HepG2 (cell line): Measurements from ENCODE around the gene PLEKHA6. TPM values are rescaled to one million over a fixed set of nuclear protein-coding genes. Genes with fewer than 3 reads are reported as not detected.

Experiments
- ATAC-seq: fragments of 200-7000 bp; cut with Tn5 transposase; 3 replicates; pipeline ENCODE4 v1.9.1; 2020; ENCODE audit warnings: mild to moderate bottlenecking, moderate library complexity
- BruUV-seq: library from RNA; stranded (reverse); fragments of 400-500 nt; replicated peaks from 2 replicates; lab custom pipeline; 2021; lab: Mats Ljungman, UMichigan
- CTCF ChIA-PET: fragments of 300-600 bp; formaldehyde crosslinking; extraction: SDS; loops from one replicate; lab custom pipeline; 2021; ENCODE audit warnings: low total read pairs, inconsistent platforms, low intra/inter-chr PET ratio; lab: Yijun Ruan, JAX
- POLR2A ChIA-PET: fragments of 350-600 bp; sonication (Branson Sonifier 250); formaldehyde crosslinking; loops from one replicate; lab custom pipeline; 2020; ENCODE audit warnings: antibody characterized with exemption, inconsistent platforms; lab: Yijun Ruan, JAX
- DNase-seq: peaks from one replicate; pipeline ENCODE4 v3.0.0-alpha.2; 2015; ENCODE audit warnings: low spot score
- FAIRE-seq: peaks from 3 replicates; lab custom pipeline; 2011; peaks lifted over from hg19 to GRCh38; lab: Jason Lieb, UNC
- H2AFZ ChIP-seq: one replicate; pipeline ENCODE4 v1.6.1; 2011; ENCODE audit warnings: low read length, inconsistent platforms
- H3K27ac ChIP-seq: fragments of 300-600 bp; 3 replicates; pipeline ENCODE4 v1.8.0; 2011; ENCODE audit warnings: mixed run types, mild to moderate bottlenecking, mixed read lengths, low read length, inconsistent platforms; ENCODE audit not compliant: insufficient read depth; ENCODE audit errors: extremely low read length
- H3K27me3 ChIP-seq, 2 experiments: fragments of 200-600 bp in 1 of 2; 2 replicates in 1 of 2; 3 replicates in 1 of 2; pipeline versions ENCODE4 v1.6.0 to v1.8.0; 2011; ENCODE audit warnings: low read length in 2 of 2, mild to moderate bottlenecking in 2 of 2, moderate library complexity in 2 of 2, inconsistent platforms in 1 of 2; ENCODE audit not compliant: insufficient read depth in 2 of 2, control insufficient read depth in 1 of 2
- H3K36me3 ChIP-seq, 2 experiments: fragments of 200-600 bp in 1 of 2; replicated peaks in 1 of 2; 2 replicates in 1 of 2; 3 replicates in 1 of 2; pipeline versions ENCODE4 v1.5.1 to v1.8.0; 2011; ENCODE audit warnings: low read length in 2 of 2, inconsistent platforms in 1 of 2; ENCODE audit not compliant: insufficient read depth in 2 of 2, control insufficient read depth in 1 of 2
- H3K4me1 ChIP-seq: 2 replicates; pipeline ENCODE4 v1.5.1; 2012; ENCODE audit warnings: low read length, inconsistent platforms; ENCODE audit not compliant: insufficient read depth
- H3K4me2 ChIP-seq: 2 replicates; pipeline ENCODE4 v1.6.0; 2011; ENCODE audit warnings: low read depth, low read length, inconsistent platforms
- H3K4me3 ChIP-seq, 3 experiments: fragments of 200-600 bp in 1 of 3; sonication (generic), shearing (Covaris generic) in 1 of 3; replicated peaks in 1 of 3; 2 replicates each; pipeline ENCODE4 v1.5.1; 2011 to 2016; ENCODE audit warnings: low read length in 3 of 3, inconsistent platforms in 2 of 3, low read depth in 2 of 3, mild to moderate bottlenecking in 2 of 3, control low read depth in 1 of 3, mixed read lengths in 1 of 3; ENCODE audit not compliant: insufficient read depth in 1 of 3
- H3K79me2 ChIP-seq: one replicate; pipeline ENCODE4 v1.6.1; 2011; ENCODE audit warnings: low read length, inconsistent platforms; ENCODE audit not compliant: insufficient read depth
- H3K9ac ChIP-seq: 2 replicates; pipeline ENCODE4 v1.6.0; 2011; ENCODE audit warnings: mild to moderate bottlenecking, low read depth, low read length, inconsistent platforms; ENCODE audit not compliant: insufficient read depth
- H3K9me3 ChIP-seq: 2 replicates; pipeline ENCODE4 v1.5.1; 2012; ENCODE audit warnings: mild to moderate bottlenecking, low read length
- H4K20me1 ChIP-seq: 2 replicates; pipeline ENCODE4 v1.6.0; 2011; ENCODE audit warnings: inconsistent platforms, mild to moderate bottlenecking, low read length, moderate library complexity; ENCODE audit not compliant: insufficient read depth
- ASH2L ChIP-seq: fragments of 300-600, 200-600 bp; sonication (generic); IDR thresholded peaks from 2 replicates; pipeline ENCODE4 v1.7.0; 2017; ENCODE audit warnings: low read depth, mild to moderate bottlenecking, moderate library complexity, mixed read lengths, low read length; ENCODE audit not compliant: insufficient read length
- ATF7 ChIP-seq, 2 experiments: fragments of 450-650 bp in 1 of 2; sonication (generic) in 1 of 2; formaldehyde crosslinking in 1 of 2; IDR thresholded peaks; 2 replicates each; pipeline versions ENCODE4 v1.4.0 to v1.6.1; 2016 to 2020; ENCODE audit warnings: antibody characterized with exemption in 1 of 2, mild to moderate bottlenecking in 1 of 2, missing genetic modification reagents in 1 of 2
- NR3C1 ChIP-seq: sonication (generic); formaldehyde crosslinking; IDR thresholded peaks from 2 replicates; pipeline ENCODE4 v1.4.0; 2020; ENCODE audit warnings: missing genetic modification reagents
- SMARCC2 ChIP-seq: fragments of 450-650 bp; IDR thresholded peaks from 2 replicates; pipeline ENCODE4 v1.6.1; 2017; ENCODE audit warnings: antibody characterized with exemption, mild to moderate bottlenecking
- ZNF510 ChIP-seq: sonication (generic); formaldehyde crosslinking; IDR thresholded peaks from 2 replicates; pipeline ENCODE4 v1.4.0; 2020; ENCODE audit warnings: low read depth, mild to moderate bottlenecking, missing genetic modification reagents
- ZNF703 ChIP-seq: sonication (generic); formaldehyde crosslinking; IDR thresholded peaks from 2 replicates; pipeline ENCODE4 v1.5.1; 2020; ENCODE audit warnings: missing genetic modification reagents, mild to moderate bottlenecking, moderate library complexity, borderline replicate concordance
- ZNF883 ChIP-seq: sonication (generic); formaldehyde crosslinking; IDR thresholded peaks from 2 replicates; pipeline ENCODE4 v1.5.1; 2020; ENCODE audit warnings: mild to moderate bottlenecking, missing genetic modification reagents; ENCODE audit errors: not compliant biosample characterization
- WGBS: methylation state at CpG from one replicate; pipeline ENCODE4 v1.1.6; 2017; ENCODE audit warnings: low lambda C conversion rate; 5-methylcytosine and 5-hydroxymethylcytosine counted together
- in situ Hi-C: cut with HindIII; loops from 2 replicates; pipeline ENCODE4 v1.10.0; 2017; ENCODE audit warnings: low pct_unique_long_range_greater_than_20kb; ENCODE audit not compliant: extremely low pct_ligation_motif_present
- intact Hi-C: fragments of 100-400 bp; cut with micrococcal nuclease; formaldehyde crosslinking; loops from one replicate; pipeline ENCODE4 v1.10.0; 2022; ENCODE audit not compliant: unreplicated experiment
- polyA plus RNA-seq, 8 experiments: library from polyadenylated mRNA; depleted of rRNA in 3 of 8; stranded (reverse) in 7 of 8; unstranded in 1 of 8; fragments of >200 nt; fragmentation: Illumina TruSeq in 4 of 8; extraction: Trizol in 4 of 8; gene quantifications; 2 replicates each; pipeline versions ENCODE4 v1.2.1 to v1.2.3, GENCODE V29; 2011 to 2016; ENCODE audit warnings: low read depth in 4 of 8, missing spikeins in 1 of 8, mixed read lengths in 1 of 8; ENCODE audit not compliant: insufficient read depth in 1 of 8
- total RNA-seq, 5 experiments: library from RNA; depleted of rRNA; stranded (reverse); fragments of >200 nt; fragmentation: Illumina TruSeq; extraction: Trizol; gene quantifications; 2 replicates each; pipeline ENCODE4 v1.2.3, GENCODE V29; 2016; ENCODE audit warnings: low read depth in 1 of 5
- TF ChIP-seq, protein P1 (sequence below): sonication (generic); formaldehyde crosslinking; IDR thresholded peaks from 2 replicates; pipeline ENCODE4 v1.4.0; 2020; ENCODE audit warnings: missing genetic modification reagents
- TF ChIP-seq, protein P2 (sequence below): sonication (generic); formaldehyde crosslinking; IDR thresholded peaks from one replicate; pipeline ENCODE4 v1.5.1; 2020; ENCODE audit warnings: mild to moderate bottlenecking, missing genetic modification reagents; ENCODE audit errors: not compliant biosample characterization
- TF ChIP-seq, protein P3 (sequence below): IDR thresholded peaks from 2 replicates; pipeline ENCODE4 v1.6.1; 2012; ENCODE audit warnings: low read length, improper control_type of control experiment

The PLEKHA6 gene
- total and polyA plus RNA-seq, 2 of the 13 experiments (the other 11 are each of a cell fraction or from before 2014, with no cell fraction given), result 5.3 to 11.4 TPM

DNA sequence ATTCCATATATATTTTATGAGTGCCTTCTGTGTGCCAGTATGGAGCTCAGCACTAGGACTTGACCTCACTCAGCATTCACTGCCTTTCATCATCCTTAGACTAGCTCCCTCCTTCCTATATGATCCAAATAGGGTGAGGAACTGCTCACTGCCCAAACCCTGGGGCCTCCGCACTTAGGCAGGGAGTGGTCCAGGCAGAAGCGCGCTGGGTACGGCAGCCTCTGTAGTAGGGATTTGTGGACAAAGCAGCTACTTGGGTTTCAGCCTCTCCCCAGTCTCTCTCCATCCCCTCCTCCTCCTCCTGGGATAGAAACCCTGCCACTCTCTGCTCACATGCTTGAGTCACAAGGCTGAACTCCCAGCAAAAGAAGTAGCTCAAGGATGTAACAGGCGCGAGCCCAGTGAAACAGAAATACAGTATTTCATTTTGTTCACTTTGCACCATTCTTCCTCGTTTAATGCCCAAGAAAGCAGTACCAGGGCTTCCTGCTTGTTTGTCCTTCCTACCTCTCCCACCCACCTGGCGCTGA lies 32.9 kb downstream of the PLEKHA6 start:
- in situ Hi-C loops (no loop called here), intact Hi-C loops (no loop called here)
- DNase-seq (no peak), ATAC-seq (no peak), FAIRE-seq (no peak)
- no peaks in the 10 kb centered on the region for H3K4me1 ChIP-seq
- ChIA-PET POLR2A (interaction anchor here (0.9 kb wide), 1 partner anchor 73 kb away, joined by 5 read pairs; no protein-coding TSS in a partner anchor), CTCF (no interaction called here)
- H3K27me3 ChIP-seq, result no peaks in the 10 kb centered on the region
- H3K9ac ChIP-seq, result no peak overlapping the region
- H3K9me3 ChIP-seq, result no peaks in the 10 kb centered on the region
- H3K27ac ChIP-seq, result no peak overlapping the region
- H3K4me2 ChIP-seq, result no peak overlapping the region
- peaks cover 0 to 2% of the 10 kb centered on the region in 2 experiments; a peak in 1 of 5 replicates for H3K36me3 ChIP-seq
- no peaks in the 10 kb centered on the region for H4K20me1 ChIP-seq
- 97% methylated on average over 4 of the region's 8 CpGs for WGBS
- no peak overlapping the region for H3K4me3 ChIP-seq
- no peak overlapping the region for H2AFZ ChIP-seq
- BruUV-seq, result no TSS peak
- H3K79me2 ChIP-seq, result peaks cover 2% of the 10 kb centered on the region
- TF ChIP-seq NR3C1 (CRISPR knock-in tag) (no peak), ZNF703 (no peak), SMARCC2 (no peak), ASH2L (no peak), ZNF510 (CRISPR knock-in tag) (no peak), ATF7 (IDR thresholded peaks at IDR 0.05) (no peak), ATF7 (CRISPR knock-in tag; IDR thresholded peaks at IDR 0.05) (no peak), ZNF883 (no peak)
- TF ChIP-seq, protein P1, sequence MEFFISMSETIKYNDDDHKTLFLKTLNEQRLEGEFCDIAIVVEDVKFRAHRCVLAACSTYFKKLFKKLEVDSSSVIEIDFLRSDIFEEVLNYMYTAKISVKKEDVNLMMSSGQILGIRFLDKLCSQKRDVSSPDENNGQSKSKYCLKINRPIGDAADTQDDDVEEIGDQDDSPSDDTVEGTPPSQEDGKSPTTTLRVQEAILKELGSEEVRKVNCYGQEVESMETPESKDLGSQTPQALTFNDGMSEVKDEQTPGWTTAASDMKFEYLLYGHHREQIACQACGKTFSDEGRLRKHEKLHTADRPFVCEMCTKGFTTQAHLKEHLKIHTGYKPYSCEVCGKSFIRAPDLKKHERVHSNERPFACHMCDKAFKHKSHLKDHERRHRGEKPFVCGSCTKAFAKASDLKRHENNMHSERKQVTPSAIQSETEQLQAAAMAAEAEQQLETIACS (CRISPR knock-in tag), result no peak
- TF ChIP-seq, protein P2, sequence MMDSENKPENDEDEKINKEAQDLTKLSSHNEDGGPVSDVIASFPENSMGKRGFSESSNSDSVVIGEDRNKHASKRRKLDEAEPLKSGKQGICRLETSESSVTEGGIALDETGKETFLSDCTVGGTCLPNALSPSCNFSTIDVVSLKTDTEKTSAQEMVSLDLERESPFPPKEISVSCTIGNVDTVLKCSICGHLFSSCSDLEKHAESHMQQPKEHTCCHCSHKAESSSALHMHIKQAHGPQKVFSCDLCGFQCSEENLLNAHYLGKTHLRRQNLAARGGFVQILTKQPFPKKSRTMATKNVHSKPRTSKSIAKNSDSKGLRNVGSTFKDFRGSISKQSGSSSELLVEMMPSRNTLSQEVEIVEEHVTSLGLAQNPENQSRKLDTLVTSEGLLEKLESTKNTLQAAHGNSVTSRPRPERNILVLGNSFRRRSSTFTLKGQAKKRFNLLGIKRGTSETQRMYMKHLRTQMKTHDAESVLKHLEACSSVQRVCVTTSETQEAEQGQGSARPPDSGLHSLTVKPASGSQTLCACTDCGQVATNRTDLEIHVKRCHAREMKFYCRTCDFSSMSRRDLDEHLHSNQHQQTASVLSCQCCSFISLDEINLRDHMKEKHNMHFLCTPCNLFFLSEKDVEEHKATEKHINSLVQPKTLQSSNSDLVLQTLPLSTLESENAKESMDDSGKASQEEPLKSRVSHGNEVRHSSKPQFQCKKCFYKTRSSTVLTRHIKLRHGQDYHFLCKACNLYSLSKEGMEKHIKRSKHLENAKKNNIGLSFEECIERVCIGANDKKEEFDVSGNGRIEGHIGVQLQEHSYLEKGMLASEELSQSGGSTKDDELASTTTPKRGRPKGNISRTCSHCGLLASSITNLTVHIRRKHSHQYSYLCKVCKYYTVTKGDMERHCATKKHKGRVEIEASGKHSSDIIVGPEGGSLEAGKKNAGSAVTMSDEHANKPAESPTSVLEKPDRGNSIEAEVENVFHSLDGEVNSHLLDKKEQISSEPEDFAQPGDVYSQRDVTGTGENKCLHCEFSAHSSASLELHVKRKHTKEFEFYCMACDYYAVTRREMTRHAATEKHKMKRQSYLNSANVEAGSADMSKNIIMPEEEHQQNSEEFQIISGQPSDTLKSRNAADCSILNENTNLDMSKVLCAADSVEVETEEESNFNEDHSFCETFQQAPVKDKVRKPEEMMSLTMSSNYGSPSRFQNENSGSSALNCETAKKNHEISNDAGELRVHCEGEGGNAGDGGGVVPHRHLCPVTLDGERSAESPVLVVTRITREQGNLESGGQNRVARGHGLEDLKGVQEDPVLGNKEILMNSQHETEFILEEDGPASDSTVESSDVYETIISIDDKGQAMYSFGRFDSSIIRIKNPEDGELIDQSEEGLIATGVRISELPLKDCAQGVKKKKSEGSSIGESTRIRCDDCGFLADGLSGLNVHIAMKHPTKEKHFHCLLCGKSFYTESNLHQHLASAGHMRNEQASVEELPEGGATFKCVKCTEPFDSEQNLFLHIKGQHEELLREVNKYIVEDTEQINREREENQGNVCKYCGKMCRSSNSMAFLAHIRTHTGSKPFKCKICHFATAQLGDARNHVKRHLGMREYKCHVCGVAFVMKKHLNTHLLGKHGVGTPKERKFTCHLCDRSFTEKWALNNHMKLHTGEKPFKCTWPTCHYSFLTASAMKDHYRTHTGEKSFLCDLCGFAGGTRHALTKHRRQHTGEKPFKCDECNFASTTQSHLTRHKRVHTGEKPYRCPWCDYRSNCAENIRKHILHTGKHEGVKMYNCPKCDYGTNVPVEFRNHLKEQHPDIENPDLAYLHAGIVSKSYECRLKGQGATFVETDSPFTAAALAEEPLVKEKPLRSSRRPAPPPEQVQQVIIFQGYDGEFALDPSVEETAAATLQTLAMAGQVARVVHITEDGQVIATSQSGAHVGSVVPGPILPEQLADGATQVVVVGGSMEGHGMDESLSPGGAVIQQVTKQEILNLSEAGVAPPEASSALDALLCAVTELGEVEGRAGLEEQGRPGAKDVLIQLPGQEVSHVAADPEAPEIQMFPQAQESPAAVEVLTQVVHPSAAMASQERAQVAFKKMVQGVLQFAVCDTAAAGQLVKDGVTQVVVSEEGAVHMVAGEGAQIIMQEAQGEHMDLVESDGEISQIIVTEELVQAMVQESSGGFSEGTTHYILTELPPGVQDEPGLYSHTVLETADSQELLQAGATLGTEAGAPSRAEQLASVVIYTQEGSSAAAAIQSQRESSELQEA, result no peak
- TF ChIP-seq, protein P3, sequence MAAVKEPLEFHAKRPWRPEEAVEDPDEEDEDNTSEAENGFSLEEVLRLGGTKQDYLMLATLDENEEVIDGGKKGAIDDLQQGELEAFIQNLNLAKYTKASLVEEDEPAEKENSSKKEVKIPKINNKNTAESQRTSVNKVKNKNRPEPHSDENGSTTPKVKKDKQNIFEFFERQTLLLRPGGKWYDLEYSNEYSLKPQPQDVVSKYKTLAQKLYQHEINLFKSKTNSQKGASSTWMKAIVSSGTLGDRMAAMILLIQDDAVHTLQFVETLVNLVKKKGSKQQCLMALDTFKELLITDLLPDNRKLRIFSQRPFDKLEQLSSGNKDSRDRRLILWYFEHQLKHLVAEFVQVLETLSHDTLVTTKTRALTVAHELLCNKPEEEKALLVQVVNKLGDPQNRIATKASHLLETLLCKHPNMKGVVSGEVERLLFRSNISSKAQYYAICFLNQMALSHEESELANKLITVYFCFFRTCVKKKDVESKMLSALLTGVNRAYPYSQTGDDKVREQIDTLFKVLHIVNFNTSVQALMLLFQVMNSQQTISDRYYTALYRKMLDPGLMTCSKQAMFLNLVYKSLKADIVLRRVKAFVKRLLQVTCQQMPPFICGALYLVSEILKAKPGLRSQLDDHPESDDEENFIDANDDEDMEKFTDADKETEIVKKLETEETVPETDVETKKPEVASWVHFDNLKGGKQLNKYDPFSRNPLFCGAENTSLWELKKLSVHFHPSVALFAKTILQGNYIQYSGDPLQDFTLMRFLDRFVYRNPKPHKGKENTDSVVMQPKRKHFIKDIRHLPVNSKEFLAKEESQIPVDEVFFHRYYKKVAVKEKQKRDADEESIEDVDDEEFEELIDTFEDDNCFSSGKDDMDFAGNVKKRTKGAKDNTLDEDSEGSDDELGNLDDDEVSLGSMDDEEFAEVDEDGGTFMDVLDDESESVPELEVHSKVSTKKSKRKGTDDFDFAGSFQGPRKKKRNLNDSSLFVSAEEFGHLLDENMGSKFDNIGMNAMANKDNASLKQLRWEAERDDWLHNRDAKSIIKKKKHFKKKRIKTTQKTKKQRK, result no peak
